WTC11 (cell line): Measurements from ENCODE around the gene LTBP3. TPM values are rescaled to one million over a fixed set of nuclear protein-coding genes. Genes with fewer than 3 reads are reported as not detected.

ENCODE experiments used
- ATAC-seq: fragments of 200-7000 bp; cut with Tn5 transposase; 2 replicates; pipeline ENCODE4 v1.10.0; 2021; ENCODE audit warnings: mild to moderate bottlenecking, moderate library complexity
- CTCF ChIA-PET: fragments of 300-600 bp; sonication (Branson Sonifier 250); formaldehyde crosslinking; loops from one replicate; lab custom pipeline; 2021; ENCODE audit warnings: antibody characterized with exemption; lab: Charles Lee
- POLR2A ChIA-PET: fragments of 350-600 bp; sonication (Branson Sonifier 250); formaldehyde crosslinking; loops from one replicate; lab custom pipeline; 2021; ENCODE audit warnings: antibody characterized with exemption; lab: Charles Lee
- DNase-seq: peaks from one replicate; pipeline ENCODE4 v3.0.0; 2021; ENCODE audit warnings: low spot score
- H3K27ac Mint-ChIP-seq: 2 replicates; pipeline ENCODE4 v1.8.0; 2021; ENCODE audit warnings: mixed read lengths
- H3K27me3 Mint-ChIP-seq: 2 replicates; pipeline ENCODE4 v1.8.0; 2021; ENCODE audit warnings: low read depth, mild to moderate bottlenecking, moderate library complexity, mixed read lengths
- H3K36me3 Mint-ChIP-seq: 2 replicates; pipeline ENCODE4 v1.8.0; 2021; ENCODE audit warnings: mixed read lengths
- H3K4me1 Mint-ChIP-seq: 2 replicates; pipeline ENCODE4 v1.8.0; 2022; ENCODE audit warnings: mixed read lengths
- H3K4me3 Mint-ChIP-seq: 2 replicates; pipeline ENCODE4 v1.8.0; 2021; ENCODE audit warnings: mild to moderate bottlenecking, moderate library complexity, mixed read lengths
- H3K9me3 Mint-ChIP-seq: 2 replicates; pipeline ENCODE4 v1.8.0; 2021; ENCODE audit warnings: mixed read lengths
- EMX1 ChIP-seq: fragments of 250-450 bp; sonication (Bioruptor Pico); IDR thresholded peaks from 2 replicates; pipeline ENCODE4 v1.8.0; 2021; ENCODE audit warnings: mild to moderate bottlenecking
- FOXK1 ChIP-seq: sonication (generic); formaldehyde crosslinking; IDR thresholded peaks from 2 replicates; pipeline ENCODE4 v1.8.0; 2022; ENCODE audit warnings: mild to moderate bottlenecking, moderate library complexity, missing genetic modification reagents
- GABPB1 ChIP-seq: sonication (generic); formaldehyde crosslinking; IDR thresholded peaks from 2 replicates; pipeline ENCODE4 v1.8.1; 2023; ENCODE audit warnings: mild to moderate bottlenecking, missing genetic modification reagents
- NR2C2 ChIP-seq: sonication (generic); formaldehyde crosslinking; IDR thresholded peaks from 2 replicates; pipeline ENCODE4 v1.8.0; 2022; ENCODE audit warnings: mild to moderate bottlenecking, missing genetic modification reagents
- SMAD3 ChIP-seq: sonication (generic); formaldehyde crosslinking; IDR thresholded peaks from 2 replicates; pipeline ENCODE4 v1.8.0; 2022; ENCODE audit warnings: missing genetic modification reagents, mild to moderate bottlenecking, borderline replicate concordance
- TEAD1 ChIP-seq: sonication (generic); formaldehyde crosslinking; IDR thresholded peaks from 2 replicates; pipeline ENCODE4 v1.8.0; 2022; ENCODE audit warnings: mild to moderate bottlenecking, missing genetic modification reagents
- ZNF121 ChIP-seq: sonication (generic); formaldehyde crosslinking; IDR thresholded peaks from 2 replicates; pipeline ENCODE4 v1.8.0; 2023; ENCODE audit warnings: missing genetic modification reagents
- ZNF232 ChIP-seq: sonication (generic); formaldehyde crosslinking; IDR thresholded peaks from 2 replicates; pipeline ENCODE4 v1.8.0; 2022; ENCODE audit warnings: mild to moderate bottlenecking, missing genetic modification reagents
- ZNF263 ChIP-seq: sonication (generic); formaldehyde crosslinking; IDR thresholded peaks from 2 replicates; pipeline ENCODE4 v1.8.1; 2022; ENCODE audit warnings: low read depth, mild to moderate bottlenecking, moderate library complexity, missing genetic modification reagents
- ZNF416 ChIP-seq: fragments of 250-450 bp; sonication (Bioruptor Pico); IDR thresholded peaks from 2 replicates; pipeline ENCODE4 v1.9.0; 2021; ENCODE audit warnings: mild to moderate bottlenecking, inconsistent platforms
- ZNF671 ChIP-seq: fragments of 250-450 bp; sonication (Bioruptor Pico); IDR thresholded peaks from 2 replicates; pipeline ENCODE4 v1.8.0; 2021; ENCODE audit warnings: mild to moderate bottlenecking
- total RNA-seq: library from RNA; stranded (reverse); gene quantifications from 3 replicates; pipeline ENCODE4 v1.2.3, GENCODE V29; 2021
- TF ChIP-seq, protein P1 (sequence below): sonication (generic); formaldehyde crosslinking; IDR thresholded peaks from 2 replicates; pipeline ENCODE4 v1.8.1; 2023; ENCODE audit warnings: mild to moderate bottlenecking, missing genetic modification reagents
- TF ChIP-seq, protein P2 (sequence below): sonication (generic); formaldehyde crosslinking; IDR thresholded peaks from 2 replicates; pipeline ENCODE4 v1.8.1; 2023; ENCODE audit warnings: mild to moderate bottlenecking, missing genetic modification reagents, moderate library complexity
- TF ChIP-seq, protein P3 (sequence below): sonication (generic); formaldehyde crosslinking; IDR thresholded peaks from 2 replicates; pipeline ENCODE4 v1.8.0; 2022; ENCODE audit warnings: mild to moderate bottlenecking, missing genetic modification reagents
- TF ChIP-seq, protein P4 (sequence below): fragments of 250-450 bp; sonication (Bioruptor Pico); IDR thresholded peaks from 2 replicates; pipeline ENCODE4 v1.9.0; 2021; ENCODE audit warnings: moderate library complexity, mild to moderate bottlenecking, inconsistent platforms, borderline replicate concordance
- TF ChIP-seq, protein P5 (sequence below): sonication (generic); formaldehyde crosslinking; IDR thresholded peaks from 2 replicates; pipeline ENCODE4 v1.8.0; 2022; ENCODE audit warnings: missing genetic modification reagents

Gene LTBP3
- total RNA-seq, 1 experiment from 2014 or later: 20.7 TPM

DNA sequence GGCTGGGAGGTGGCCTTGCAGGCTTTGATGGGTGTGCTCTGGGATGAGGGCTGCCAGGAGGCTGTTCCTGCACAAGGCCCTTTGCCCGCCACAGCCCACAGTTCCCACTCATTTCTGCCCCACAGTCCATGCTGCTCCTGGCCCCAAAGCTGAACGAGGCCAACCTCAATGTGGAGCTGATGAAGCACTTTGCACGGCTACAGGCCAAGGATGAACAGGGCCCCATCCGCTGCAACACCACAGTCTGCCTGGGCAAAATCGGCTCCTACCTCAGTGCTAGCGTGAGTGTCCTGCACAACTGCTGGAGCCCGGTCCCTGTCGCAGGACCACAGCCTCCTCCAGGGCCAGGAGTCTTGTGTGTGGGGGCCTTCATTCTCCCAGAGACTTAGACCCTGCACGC lies 23.1 kb downstream of the LTBP3 start:
- no peak overlapping the region for H3K4me3 Mint-ChIP-seq
- TF ChIP-seq, protein P1, sequence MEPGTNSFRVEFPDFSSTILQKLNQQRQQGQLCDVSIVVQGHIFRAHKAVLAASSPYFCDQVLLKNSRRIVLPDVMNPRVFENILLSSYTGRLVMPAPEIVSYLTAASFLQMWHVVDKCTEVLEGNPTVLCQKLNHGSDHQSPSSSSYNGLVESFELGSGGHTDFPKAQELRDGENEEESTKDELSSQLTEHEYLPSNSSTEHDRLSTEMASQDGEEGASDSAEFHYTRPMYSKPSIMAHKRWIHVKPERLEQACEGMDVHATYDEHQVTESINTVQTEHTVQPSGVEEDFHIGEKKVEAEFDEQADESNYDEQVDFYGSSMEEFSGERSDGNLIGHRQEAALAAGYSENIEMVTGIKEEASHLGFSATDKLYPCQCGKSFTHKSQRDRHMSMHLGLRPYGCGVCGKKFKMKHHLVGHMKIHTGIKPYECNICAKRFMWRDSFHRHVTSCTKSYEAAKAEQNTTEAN (CRISPR knock-in tag): no peak
- TF ChIP-seq, protein P2, sequence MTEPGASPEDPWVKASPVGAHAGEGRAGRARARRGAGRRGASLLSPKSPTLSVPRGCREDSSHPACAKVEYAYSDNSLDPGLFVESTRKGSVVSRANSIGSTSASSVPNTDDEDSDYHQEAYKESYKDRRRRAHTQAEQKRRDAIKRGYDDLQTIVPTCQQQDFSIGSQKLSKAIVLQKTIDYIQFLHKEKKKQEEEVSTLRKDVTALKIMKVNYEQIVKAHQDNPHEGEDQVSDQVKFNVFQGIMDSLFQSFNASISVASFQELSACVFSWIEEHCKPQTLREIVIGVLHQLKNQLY (CRISPR knock-in tag): no peak
- TF ChIP-seq SMAD3: no peak
- TF ChIP-seq ZNF121: no peak
- TF ChIP-seq, protein P3, sequence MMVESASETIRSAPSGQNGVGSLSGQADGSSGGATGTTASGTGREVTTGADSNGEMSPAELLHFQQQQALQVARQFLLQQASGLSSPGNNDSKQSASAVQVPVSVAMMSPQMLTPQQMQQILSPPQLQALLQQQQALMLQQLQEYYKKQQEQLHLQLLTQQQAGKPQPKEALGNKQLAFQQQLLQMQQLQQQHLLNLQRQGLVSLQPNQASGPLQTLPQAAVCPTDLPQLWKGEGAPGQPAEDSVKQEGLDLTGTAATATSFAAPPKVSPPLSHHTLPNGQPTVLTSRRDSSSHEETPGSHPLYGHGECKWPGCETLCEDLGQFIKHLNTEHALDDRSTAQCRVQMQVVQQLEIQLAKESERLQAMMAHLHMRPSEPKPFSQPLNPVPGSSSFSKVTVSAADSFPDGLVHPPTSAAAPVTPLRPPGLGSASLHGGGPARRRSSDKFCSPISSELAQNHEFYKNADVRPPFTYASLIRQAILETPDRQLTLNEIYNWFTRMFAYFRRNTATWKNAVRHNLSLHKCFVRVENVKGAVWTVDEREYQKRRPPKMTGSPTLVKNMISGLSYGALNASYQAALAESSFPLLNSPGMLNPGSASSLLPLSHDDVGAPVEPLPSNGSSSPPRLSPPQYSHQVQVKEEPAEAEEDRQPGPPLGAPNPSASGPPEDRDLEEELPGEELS: no peak
- no peak for TF ChIP-seq TEAD1 (CRISPR knock-in tag)
- no peak for TF ChIP-seq GABPB1 (CRISPR knock-in tag)
- TF ChIP-seq FOXK1: no peak
- no peak for TF ChIP-seq ZNF263 (CRISPR knock-in tag)
- no peak for TF ChIP-seq ZNF671 (CRISPR knock-in tag)
- no peak for TF ChIP-seq NR2C2 (CRISPR knock-in tag)
- TF ChIP-seq, protein P4, sequence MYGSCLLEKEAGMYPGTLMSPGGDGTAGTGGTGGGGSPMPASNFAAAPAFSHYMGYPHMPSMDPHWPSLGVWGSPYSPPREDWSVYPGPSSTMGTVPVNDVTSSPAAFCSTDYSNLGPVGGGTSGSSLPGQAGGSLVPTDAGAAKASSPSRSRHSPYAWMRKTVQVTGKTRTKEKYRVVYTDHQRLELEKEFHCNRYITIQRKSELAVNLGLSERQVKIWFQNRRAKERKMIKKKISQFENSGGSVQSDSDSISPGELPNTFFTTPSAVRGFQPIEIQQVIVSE: no peak
- no peak for TF ChIP-seq ZNF416 (CRISPR knock-in tag)
- TF ChIP-seq, protein P5, sequence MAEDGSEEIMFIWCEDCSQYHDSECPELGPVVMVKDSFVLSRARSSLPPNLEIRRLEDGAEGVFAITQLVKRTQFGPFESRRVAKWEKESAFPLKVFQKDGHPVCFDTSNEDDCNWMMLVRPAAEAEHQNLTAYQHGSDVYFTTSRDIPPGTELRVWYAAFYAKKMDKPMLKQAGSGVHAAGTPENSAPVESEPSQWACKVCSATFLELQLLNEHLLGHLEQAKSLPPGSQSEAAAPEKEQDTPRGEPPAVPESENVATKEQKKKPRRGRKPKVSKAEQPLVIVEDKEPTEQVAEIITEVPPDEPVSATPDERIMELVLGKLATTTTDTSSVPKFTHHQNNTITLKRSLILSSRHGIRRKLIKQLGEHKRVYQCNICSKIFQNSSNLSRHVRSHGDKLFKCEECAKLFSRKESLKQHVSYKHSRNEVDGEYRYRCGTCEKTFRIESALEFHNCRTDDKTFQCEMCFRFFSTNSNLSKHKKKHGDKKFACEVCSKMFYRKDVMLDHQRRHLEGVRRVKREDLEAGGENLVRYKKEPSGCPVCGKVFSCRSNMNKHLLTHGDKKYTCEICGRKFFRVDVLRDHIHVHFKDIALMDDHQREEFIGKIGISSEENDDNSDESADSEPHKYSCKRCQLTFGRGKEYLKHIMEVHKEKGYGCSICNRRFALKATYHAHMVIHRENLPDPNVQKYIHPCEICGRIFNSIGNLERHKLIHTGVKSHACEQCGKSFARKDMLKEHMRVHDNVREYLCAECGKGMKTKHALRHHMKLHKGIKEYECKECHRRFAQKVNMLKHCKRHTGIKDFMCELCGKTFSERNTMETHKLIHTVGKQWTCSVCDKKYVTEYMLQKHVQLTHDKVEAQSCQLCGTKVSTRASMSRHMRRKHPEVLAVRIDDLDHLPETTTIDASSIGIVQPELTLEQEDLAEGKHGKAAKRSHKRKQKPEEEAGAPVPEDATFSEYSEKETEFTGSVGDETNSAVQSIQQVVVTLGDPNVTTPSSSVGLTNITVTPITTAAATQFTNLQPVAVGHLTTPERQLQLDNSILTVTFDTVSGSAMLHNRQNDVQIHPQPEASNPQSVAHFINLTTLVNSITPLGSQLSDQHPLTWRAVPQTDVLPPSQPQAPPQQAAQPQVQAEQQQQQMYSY (CRISPR knock-in tag): no peak
- H3K27ac Mint-ChIP-seq: no peak overlapping the region
- POLR2A ChIA-PET: no interaction called here
- H3K9me3 Mint-ChIP-seq: no peaks in the 10 kb centered on the region
- no peaks in the 10 kb centered on the region for H3K4me1 Mint-ChIP-seq
- peaks cover 16% of the 10 kb centered on the region for H3K27me3 Mint-ChIP-seq
- ATAC-seq (no peak), DNase-seq (no peak)
- CTCF ChIA-PET: no interaction called here
- H3K36me3 Mint-ChIP-seq: peaks cover 19% of the 10 kb centered on the region

DNA sequence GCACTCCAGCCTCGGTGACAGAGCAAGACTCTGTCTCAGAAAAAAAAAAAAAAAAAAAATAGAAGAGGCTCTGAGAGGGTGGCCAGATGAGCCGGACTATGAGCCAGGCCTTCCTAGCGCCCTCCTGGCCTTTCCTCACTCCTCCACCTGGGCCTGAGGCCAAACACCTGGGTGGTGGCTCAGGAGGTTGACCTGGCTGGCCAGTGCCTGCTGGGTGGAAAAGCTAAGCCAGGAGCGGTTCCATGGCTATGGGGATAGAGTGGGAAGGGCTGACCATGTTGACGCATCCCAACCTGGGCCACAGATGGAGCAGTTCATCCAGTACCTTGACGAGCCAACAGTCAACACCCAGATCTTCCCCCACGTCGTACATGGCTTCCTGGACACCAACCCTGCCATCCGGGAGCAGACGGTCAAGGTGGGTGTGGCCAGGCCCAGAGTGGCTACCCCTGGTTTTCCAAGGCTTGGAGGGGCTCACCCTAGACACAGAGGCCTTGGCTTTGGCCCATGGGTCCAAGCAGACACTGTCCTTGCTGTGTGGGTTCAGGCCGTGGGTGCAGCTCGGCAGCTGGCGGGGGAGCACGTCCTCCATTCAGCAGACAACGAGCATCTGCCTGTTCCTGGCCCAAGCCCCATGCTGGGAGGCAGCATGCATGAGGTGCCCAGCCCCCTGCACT lies 25.6 kb downstream of the LTBP3 start:
- Mint-ChIP-seq H3K36me3 (peaks cover 22% of the 10 kb centered on the region), H3K27ac (no peak overlapping the region)

More for the DNA sequence above, 25.6 kb downstream of the LTBP3 start:
- H3K4me3 Mint-ChIP-seq: no peak overlapping the region
- CTCF ChIA-PET: interaction anchor here (0.9 kb wide), 1 partner anchor 53 kb away, joined by 3 read pairs; no protein-coding TSS in a partner anchor
- DNase-seq: no peak
- H3K4me1 Mint-ChIP-seq: no peaks in the 10 kb centered on the region
- TF ChIP-seq ZNF232 (CRISPR knock-in tag) (no peak), ZNF671 (CRISPR knock-in tag) (no peak), EMX1 (CRISPR knock-in tag) (no peak)
- H3K9me3 Mint-ChIP-seq: no peaks in the 10 kb centered on the region
- no peak for ATAC-seq
- H3K27me3 Mint-ChIP-seq: 0 out of 2 replicates have a peak, but pooled peaks cover under 1% of the 10 kb centered on the region
- POLR2A ChIA-PET: no interaction called here
